ENCODE measurements around the gene KRTAP17-1. TPM values are rescaled to one million over a fixed set of nuclear protein-coding genes. Genes with fewer than 3 reads are reported as not detected.
"Not testable (repeated sequence)": the region's sequence is repeated elsewhere in the genome, so short reads cannot be mapped to it uniquely, and the experiment has no call there.

Gene KRTAP17-1
- 1.6 TPM in 1 of 2 replicates, not detected in the other for total RNA-seq (2014; rRNA removed; shearing (Covaris generic); ENCODE audit: low replicate concordance)

DNA sequence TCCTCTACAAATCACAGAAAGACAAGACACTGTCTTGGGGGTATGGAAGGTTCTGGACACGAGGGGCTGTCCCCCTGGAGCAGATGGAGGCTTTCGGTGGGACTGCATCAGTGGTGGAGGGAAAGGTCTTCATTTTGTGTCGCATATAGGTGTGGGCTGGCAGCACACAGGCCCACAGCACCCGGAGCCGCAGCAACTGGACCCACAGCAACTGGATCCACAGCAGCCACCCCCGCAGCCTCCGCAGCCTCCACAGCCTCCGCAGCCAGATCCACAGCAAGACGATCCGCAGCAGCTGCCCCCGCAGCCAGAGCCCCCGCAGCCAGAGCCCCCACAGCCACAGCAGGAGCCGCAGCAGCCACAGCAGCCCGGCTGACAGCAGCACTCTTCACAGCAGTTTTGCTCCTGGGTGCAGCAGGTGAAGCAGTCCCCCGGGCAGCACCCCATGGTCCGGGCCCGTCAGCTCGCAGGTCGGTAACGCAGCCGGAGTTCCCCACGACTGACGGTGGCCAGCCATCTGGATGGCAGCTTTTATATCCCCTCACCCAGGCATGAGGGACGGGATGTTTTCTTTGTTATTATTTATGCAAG is at the start of gene KRTAP17-1:
KRTAP17-1 (minus strand) TSS at position 507 of the 591 bp plus-strand sequence; CDS start at position 447, 60 bp downstream.
- DNase-seq: no peak
- H3K4me3 ChIP-seq (ENCODE audit: low read length): no peak within 1 kb of the TSS
- no peaks in the 10 kb centered on the region for H3K27me3 ChIP-seq (ENCODE audit: low read length)
- H3K79me2 ChIP-seq (ENCODE audit: low read length): no peaks in the 10 kb centered on the region
- no peaks in the 10 kb centered on the region for H3K4me1 ChIP-seq (ENCODE audit: low read length)
- H3K27ac ChIP-seq (ENCODE audit: low read length): no peak within 1 kb of the TSS
- no peaks in the 10 kb centered on the region for H3K9me3 ChIP-seq (ENCODE audit: low read length)
- H2AFZ ChIP-seq (ENCODE audit: low read length): no peak within 1 kb of the TSS
- no peaks in the 10 kb centered on the region for H4K20me1 ChIP-seq (ENCODE audit: insufficient read depth, low read depth, low read length)
- no peak within 1 kb of the TSS for H3K4me2 ChIP-seq (ENCODE audit: low read depth, low read length, poor library complexity, severe bottlenecking)
- H3K36me3 ChIP-seq (ENCODE audit: insufficient read depth, low read length): no peaks in the 10 kb centered on the region
- H3K9me2 ChIP-seq (replicated peaks; ENCODE audit: insufficient read depth, low read length): no peaks in the 10 kb centered on the region
- no peak within 1 kb of the TSS for H3K9ac ChIP-seq (ENCODE audit: low read length)

- Histone ChIP-seq H3K79me2 (ENCODE audit: low read length) (no peaks in the 10 kb centered on the region), H3K36me3 (ENCODE audit: insufficient read depth, low read length) (no peaks in the 10 kb centered on the region), H3K4me3 (ENCODE audit: low read length) (no peak overlapping the region), H3K9ac (ENCODE audit: low read length) (no peak overlapping the region), H4K20me1 (ENCODE audit: insufficient read depth, low read depth, low read length) (no peaks in the 10 kb centered on the region), H3K27me3 (ENCODE audit: low read length) (no peaks in the 10 kb centered on the region), H3K9me2 (replicated peaks; ENCODE audit: insufficient read depth, low read length) (no peaks in the 10 kb centered on the region), H3K4me2 (ENCODE audit: low read depth, low read length, poor library complexity, severe bottlenecking) (no peak overlapping the region), H3K9me3 (ENCODE audit: low read length) (no peaks in the 10 kb centered on the region), H2AFZ (ENCODE audit: low read length) (no peak overlapping the region), H3K4me1 (ENCODE audit: low read length) (no peaks in the 10 kb centered on the region), H3K27ac (ENCODE audit: low read length) (no peak overlapping the region)
- no peak for DNase-seq
These were observed 48.4 kb upstream of the KRTAP17-1 start for GRCh38 chr17:41363881-41364280.

DNA sequence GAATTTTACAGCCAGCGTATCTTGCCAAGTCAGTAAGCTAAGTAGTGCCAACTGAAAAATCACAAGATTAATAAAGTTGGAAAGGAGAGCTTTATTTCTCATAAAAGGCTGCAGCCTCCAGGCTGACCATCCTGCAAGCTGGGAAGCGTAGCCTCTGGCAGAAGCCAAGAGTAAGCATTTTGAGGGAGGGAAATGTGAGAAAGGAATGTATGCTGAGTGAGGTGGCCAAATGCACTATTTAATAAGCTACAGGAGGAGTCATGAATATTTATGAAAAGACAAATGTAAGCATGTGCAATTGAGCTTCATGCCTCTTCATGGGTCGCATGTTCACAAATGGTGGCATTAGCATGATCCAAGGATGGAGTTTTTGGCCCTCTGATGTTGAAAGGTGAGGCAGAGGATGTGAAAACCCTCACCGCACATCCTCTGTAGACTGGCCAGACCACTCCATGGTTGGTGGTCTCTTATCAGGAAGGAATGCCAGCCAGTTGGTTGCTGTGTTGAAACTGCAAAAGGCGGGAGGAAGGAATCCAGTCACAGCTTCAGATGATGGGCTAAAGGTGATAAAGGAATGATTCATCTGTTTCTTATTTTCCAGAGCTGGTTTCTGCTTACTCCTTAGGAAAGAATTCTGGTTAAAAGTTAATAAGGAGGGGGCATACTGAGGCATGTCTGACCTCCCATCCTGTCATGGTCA is 44.9 kb upstream of the KRTAP17-1 start:
- Histone ChIP-seq H3K9me3 (ENCODE audit: low read length) (no peaks in the 10 kb centered on the region), H3K27me3 (ENCODE audit: low read length) (no peaks in the 10 kb centered on the region), H4K20me1 (ENCODE audit: insufficient read depth, low read depth, low read length) (no peaks in the 10 kb centered on the region), H3K4me3 (ENCODE audit: low read length) (no peak overlapping the region), H2AFZ (ENCODE audit: low read length) (no peak overlapping the region), H3K4me1 (ENCODE audit: low read length) (no peaks in the 10 kb centered on the region), H3K36me3 (ENCODE audit: insufficient read depth, low read length) (no peaks in the 10 kb centered on the region), H3K79me2 (ENCODE audit: low read length) (no peaks in the 10 kb centered on the region), H3K9me2 (replicated peaks; ENCODE audit: insufficient read depth, low read length) (no peaks in the 10 kb centered on the region), H3K4me2 (ENCODE audit: low read depth, low read length, poor library complexity, severe bottlenecking) (no peak overlapping the region), H3K9ac (ENCODE audit: low read length) (no peak overlapping the region), H3K27ac (ENCODE audit: low read length) (no peak overlapping the region)
- DNase-seq: no peak

DNA sequence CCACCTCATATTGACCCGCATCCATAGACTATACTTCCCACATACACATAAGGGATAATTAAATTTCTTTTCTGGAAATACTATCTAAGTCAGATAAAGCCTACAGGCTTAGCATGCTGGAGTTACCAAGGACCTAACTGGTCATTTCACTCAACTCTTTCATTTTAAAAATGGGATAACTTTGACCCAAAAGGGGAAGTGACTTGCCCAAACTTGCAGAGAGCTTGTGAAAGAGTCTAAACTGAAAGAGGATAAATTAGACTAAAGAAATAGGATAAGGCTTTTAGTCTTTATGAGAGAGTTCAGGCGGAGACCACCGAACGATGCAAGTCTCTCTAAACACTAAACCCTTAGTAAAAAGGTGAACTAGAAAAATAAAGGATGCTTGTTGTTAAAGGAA is 39.0 kb upstream of the KRTAP17-1 start:
- no peaks in the 10 kb centered on the region for H3K36me3 ChIP-seq (ENCODE audit: insufficient read depth, low read length)
- H3K9me3 ChIP-seq (ENCODE audit: low read length): no peaks in the 10 kb centered on the region
- DNase-seq: no peak
- no peaks in the 10 kb centered on the region; the same call in 1 of the 2 replicates for H3K27me3 ChIP-seq (ENCODE audit: low read length)
- H4K20me1 ChIP-seq (ENCODE audit: insufficient read depth, low read depth, low read length): no peaks in the 10 kb centered on the region
- H3K4me3 ChIP-seq (ENCODE audit: low read length): no peak overlapping the region
- no peak overlapping the region for H3K9ac ChIP-seq (ENCODE audit: low read length)
- H3K9me2 ChIP-seq (replicated peaks; ENCODE audit: insufficient read depth, low read length): no peaks in the 10 kb centered on the region
- H3K27ac ChIP-seq (ENCODE audit: low read length): no peak overlapping the region
- no peaks in the 10 kb centered on the region for H3K79me2 ChIP-seq (ENCODE audit: low read length)
- H3K4me1 ChIP-seq (ENCODE audit: low read length): no peaks in the 10 kb centered on the region
- H2AFZ ChIP-seq (ENCODE audit: low read length): no peak overlapping the region
- no peak overlapping the region for H3K4me2 ChIP-seq (ENCODE audit: low read depth, low read length, poor library complexity, severe bottlenecking)

- no peaks in the 10 kb centered on the region for H3K79me2 ChIP-seq (ENCODE audit: low read length)
- DNase-seq: no peak
- H3K9ac ChIP-seq (ENCODE audit: low read length): no peak overlapping the region
- H3K27ac ChIP-seq (ENCODE audit: low read length): no peak overlapping the region
- H4K20me1 ChIP-seq (ENCODE audit: insufficient read depth, low read depth, low read length): no peaks in the 10 kb centered on the region
- H3K4me3 ChIP-seq (ENCODE audit: low read length): no peak overlapping the region
- no peak overlapping the region for H3K4me2 ChIP-seq (ENCODE audit: low read depth, low read length, poor library complexity, severe bottlenecking)
- no peaks in the 10 kb centered on the region for H3K4me1 ChIP-seq (ENCODE audit: low read length)
- H3K36me3 ChIP-seq (ENCODE audit: insufficient read depth, low read length): no peaks in the 10 kb centered on the region
- H3K27me3 ChIP-seq (ENCODE audit: low read length): no peaks in the 10 kb centered on the region; the same call in 1 of the 2 replicates
- H3K9me2 ChIP-seq (replicated peaks; ENCODE audit: insufficient read depth, low read length): no peaks in the 10 kb centered on the region
- no peaks in the 10 kb centered on the region for H3K9me3 ChIP-seq (ENCODE audit: low read length)
- H2AFZ ChIP-seq (ENCODE audit: low read length): no peak overlapping the region
These were observed 37.3 kb upstream of the KRTAP17-1 start for GRCh38 chr17:41352597-41353366.

GRCh38 chr17:41351177-41351576 is 35.7 kb upstream of the KRTAP17-1 start:
- Histone ChIP-seq H3K36me3 (ENCODE audit: insufficient read depth, low read length) (no peaks in the 10 kb centered on the region), H3K4me2 (ENCODE audit: low read depth, low read length, poor library complexity, severe bottlenecking) (no peak overlapping the region), H3K27me3 (ENCODE audit: low read length) (no peaks in the 10 kb centered on the region; the same call in 1 of the 2 replicates), H3K4me3 (ENCODE audit: low read length) (no peak overlapping the region), H3K9me3 (ENCODE audit: low read length) (no peaks in the 10 kb centered on the region), H4K20me1 (ENCODE audit: insufficient read depth, low read depth, low read length) (no peaks in the 10 kb centered on the region), H3K79me2 (ENCODE audit: low read length) (no peaks in the 10 kb centered on the region), H2AFZ (ENCODE audit: low read length) (no peak overlapping the region), H3K9me2 (replicated peaks; ENCODE audit: insufficient read depth, low read length) (no peaks in the 10 kb centered on the region), H3K4me1 (ENCODE audit: low read length) (no peaks in the 10 kb centered on the region), H3K27ac (ENCODE audit: low read length) (no peak overlapping the region), H3K9ac (ENCODE audit: low read length) (no peak overlapping the region)
- DNase-seq: no peak

- H3K4me2 ChIP-seq (ENCODE audit: low read depth, low read length, poor library complexity, severe bottlenecking); DNase-seq; H3K27me3 ChIP-seq (ENCODE audit: low read length); H3K36me3 ChIP-seq (ENCODE audit: insufficient read depth, low read length); H3K27ac ChIP-seq (ENCODE audit: low read length); H2AFZ ChIP-seq (ENCODE audit: low read length); H3K79me2 ChIP-seq (ENCODE audit: low read length); H3K9me2 ChIP-seq (replicated peaks; ENCODE audit: insufficient read depth, low read length); H3K9me3 ChIP-seq (ENCODE audit: low read length); H3K4me1 ChIP-seq (ENCODE audit: low read length); H3K4me3 ChIP-seq (ENCODE audit: low read length); H4K20me1 ChIP-seq (ENCODE audit: insufficient read depth, low read depth, low read length); H3K9ac ChIP-seq (ENCODE audit: low read length): not testable (repeated sequence)
These were observed 34.9 kb upstream of the KRTAP17-1 start, which contains the start of gene KRT33A for GRCh38 chr17:41350381-41350878. Gene KRT33A (minus strand): TSS chr17:41350828. CDS start chr17:41350767, 61 bp downstream.

Measured in Karpas-422 (cell line).